ENCODE data around the gene LHX2. TPM values are rescaled to one million over a fixed set of nuclear protein-coding genes. Genes with fewer than 3 reads are reported as not detected.

LHX2 gene
- total RNA-seq, 1 experiment from 2014 or later: not detected

Other genes starting within 250 kb of the LHX2 start
- 13.0 and 50.1 TPM in 2 replicates for gene DENND1A, start 81.6 kb upstream of the LHX2 start, total RNA-seq (2014; rRNA removed; shearing (Covaris generic); ENCODE audit: low replicate concordance)
- 77.9 and 93.3 TPM in 2 replicates for gene NEK6, start 246.2 kb downstream of the LHX2 start, total RNA-seq (2014; rRNA removed; shearing (Covaris generic); ENCODE audit: low replicate concordance)